Common myeloid progenitor, CD34-positive (primary cell): ENCODE measurements around the gene VPS9D1.
"Not testable (repeated sequence)": the region's sequence is repeated elsewhere in the genome, so short reads cannot be mapped to it uniquely, and the experiment has no call there.

Source experiments
- CTCF ChIA-PET: fragments of 350-600 bp; sonication (Branson Sonifier 250); formaldehyde crosslinking; loops from one replicate; lab custom pipeline; 2021; ENCODE audit warnings: antibody characterized with exemption; lab: Charles Lee
- POLR2A ChIA-PET: fragments of 350-600 bp; sonication (Branson Sonifier 250); formaldehyde crosslinking; loops from one replicate; lab custom pipeline; 2021; ENCODE audit warnings: antibody characterized with exemption; lab: Charles Lee
- DNase-seq, 3 donors: peaks; one replicate each; pipeline versions ENCODE4 v3.0.0 to v3.0.0-alpha.2; 2013
- H3K27ac ChIP-seq, 2 experiments: 1 replicate in 1 of 2; 2 replicates in 1 of 2; pipeline ENCODE4 v1.7.0; 2013; ENCODE audit warnings: inconsistent platforms in 2 of 2, low read length in 2 of 2, mild to moderate bottlenecking in 2 of 2, low read depth in 1 of 2, moderate library complexity in 1 of 2; ENCODE audit not compliant: severe bottlenecking in 2 of 2, insufficient read depth in 1 of 2, poor library complexity in 1 of 2
- H3K27me3 ChIP-seq, 5 experiments: replicated peaks in 2 of 5; 1 replicate in 3 of 5; 2 replicates in 2 of 5; pipeline versions ENCODE4 v1.6.1 to v1.7.0; 2013; ENCODE audit warnings: low read length in 4 of 5, mild to moderate bottlenecking in 2 of 5, moderate library complexity in 2 of 5, inconsistent platforms in 1 of 5; ENCODE audit not compliant: insufficient read depth in 5 of 5, control insufficient read depth in 4 of 5
- H3K36me3 ChIP-seq, 4 experiments: 1 replicate in 2 of 4; 2 replicates in 2 of 4; pipeline versions ENCODE4 v1.6.1 to v1.7.0; 2013; ENCODE audit warnings: low read length in 3 of 4, control low read depth in 1 of 4, mild to moderate bottlenecking in 1 of 4; ENCODE audit not compliant: control insufficient read depth in 4 of 4, insufficient read depth in 4 of 4
- H3K4me1 ChIP-seq, 4 experiments: 1 replicate in 3 of 4; 2 replicates in 1 of 4; pipeline versions ENCODE4 v1.6.1 to v1.7.1; 2013; ENCODE audit warnings: low read length in 3 of 4, mild to moderate bottlenecking in 3 of 4, control low read depth in 1 of 4, inconsistent platforms in 1 of 4, moderate library complexity in 1 of 4; ENCODE audit not compliant: control insufficient read depth in 4 of 4, insufficient read depth in 4 of 4; ENCODE audit errors: control extremely low read depth in 1 of 4
- H3K4me3 ChIP-seq, 7 experiments: 1 replicate in 4 of 7; 2 replicates in 3 of 7; pipeline versions ENCODE4 v1.5.1 to v1.7.0; 2013; ENCODE audit warnings: mild to moderate bottlenecking in 7 of 7, low read length in 6 of 7, moderate library complexity in 6 of 7, inconsistent platforms in 2 of 7, low read depth in 2 of 7, control low read depth in 1 of 7; ENCODE audit not compliant: insufficient read depth in 4 of 7, control insufficient read depth in 1 of 7; ENCODE audit errors: extremely low read depth in 1 of 7
- H3K9me3 ChIP-seq, 5 experiments: 1 replicate in 4 of 5; 2 replicates in 1 of 5; pipeline versions ENCODE4 v1.6.1 to v1.7.1; 2013; ENCODE audit warnings: low read length in 4 of 5, mild to moderate bottlenecking in 2 of 5, inconsistent platforms in 1 of 5, low read depth in 1 of 5, moderate library complexity in 1 of 5; ENCODE audit not compliant: control insufficient read depth in 4 of 5, insufficient read depth in 2 of 5; ENCODE audit errors: control extremely low read depth in 1 of 5
- WGBS: methylation state at CpG from one replicate; pipeline ENCODE4 v1.1.5; 2013; ENCODE audit not compliant: insufficient coverage; 5-methylcytosine and 5-hydroxymethylcytosine counted together

Gene VPS9D1

DNA sequence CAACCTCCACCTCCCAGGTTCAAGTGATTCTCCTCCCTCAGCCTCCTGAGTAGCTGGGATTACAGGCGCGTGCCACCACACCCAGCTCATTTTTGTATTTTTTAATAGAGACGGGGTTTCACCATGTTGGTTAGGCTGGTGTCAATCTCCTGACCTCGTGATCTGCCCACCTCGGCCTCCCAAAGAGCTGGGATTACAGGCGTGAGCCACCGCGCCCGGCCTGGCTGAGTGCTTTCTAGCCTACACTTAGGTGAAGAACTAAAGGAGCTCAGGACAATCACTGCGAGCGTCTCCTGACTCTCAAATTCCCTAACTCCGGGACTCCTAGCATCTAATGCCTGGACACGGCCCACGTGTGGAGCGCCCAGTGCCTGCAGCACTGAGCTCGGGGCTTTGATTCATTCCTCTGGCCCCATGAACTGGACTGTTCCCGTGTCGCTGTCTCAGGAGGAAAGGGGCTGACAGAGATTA, 21.0 kb downstream of the VPS9D1 start:
- CTCF ChIA-PET = interaction anchor here (0.6 to 16.5 kb wide), 28 partner anchors 9 to 164 kb away, joined by 3 to 195 read pairs (median 4); partner anchors contain the start of gene CDK10
- not testable (repeated sequence) for H3K27ac ChIP-seq, H3K27me3 ChIP-seq, H3K9me3 ChIP-seq, DNase-seq
- H3K4me1 ChIP-seq = peaks cover 2 to 34% (median 33%) of the 10 kb centered on the region in 4 experiments
- POLR2A ChIA-PET = interaction anchor here (0.6 to 1.2 kb wide), 3 partner anchors 15 to 42 kb away, joined by 3 to 4 read pairs (median 3); partner anchors contain the start of genes CHMP1A and SPATA33
- WGBS = 79% methylated on average over 18 of the region's 18 CpGs
- peaks cover 2 to 22% (median 14%) of the 10 kb centered on the region in 4 experiments for H3K36me3 ChIP-seq
- H3K4me3 ChIP-seq = peak overlapping the region in 3 of 7 experiments; percentile 21 to 84 (median 72)

DNA sequence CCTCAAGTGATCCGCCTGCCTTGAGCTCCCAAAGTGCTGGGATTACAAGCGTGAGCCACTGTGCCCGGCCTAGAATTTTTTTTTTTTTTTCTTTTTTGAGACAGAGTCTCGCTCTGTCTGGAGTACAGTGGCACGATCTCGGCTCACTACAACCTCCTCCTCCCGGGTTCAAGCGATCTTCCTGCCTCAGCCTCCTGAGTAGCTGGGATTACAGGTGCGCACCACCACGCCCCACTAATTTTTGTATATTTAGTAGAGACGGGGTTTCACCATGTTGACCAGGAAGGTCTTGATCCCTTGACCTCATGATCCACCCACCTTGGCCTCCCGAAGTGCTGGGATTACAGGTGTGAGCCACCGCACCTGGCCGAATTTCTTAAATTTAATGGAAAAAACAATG, 22.0 kb downstream of the VPS9D1 start:
- DNase-seq, H3K4me3 ChIP-seq, H3K27ac ChIP-seq, H3K9me3 ChIP-seq, H3K27me3 ChIP-seq: not testable (repeated sequence)
- POLR2A ChIA-PET = interaction anchor here (1.1 kb wide), 1 partner anchor 24 kb away, joined by 3 read pairs; no protein-coding TSS in a partner anchor
- 98% methylated on average over 14 of the region's 14 CpGs for WGBS
- CTCF ChIA-PET = interaction anchor here (0.6 to 16.5 kb wide), 15 partner anchors 9 to 284 kb away, joined by 3 to 195 read pairs (median 6); no protein-coding TSS in a partner anchor
- Histone ChIP-seq H3K4me1 (peaks cover 2 to 34% (median 33%) of the 10 kb centered on the region in 4 experiments), H3K36me3 (peaks cover 3 to 30% (median 19%) of the 10 kb centered on the region in 4 experiments)

DNA sequence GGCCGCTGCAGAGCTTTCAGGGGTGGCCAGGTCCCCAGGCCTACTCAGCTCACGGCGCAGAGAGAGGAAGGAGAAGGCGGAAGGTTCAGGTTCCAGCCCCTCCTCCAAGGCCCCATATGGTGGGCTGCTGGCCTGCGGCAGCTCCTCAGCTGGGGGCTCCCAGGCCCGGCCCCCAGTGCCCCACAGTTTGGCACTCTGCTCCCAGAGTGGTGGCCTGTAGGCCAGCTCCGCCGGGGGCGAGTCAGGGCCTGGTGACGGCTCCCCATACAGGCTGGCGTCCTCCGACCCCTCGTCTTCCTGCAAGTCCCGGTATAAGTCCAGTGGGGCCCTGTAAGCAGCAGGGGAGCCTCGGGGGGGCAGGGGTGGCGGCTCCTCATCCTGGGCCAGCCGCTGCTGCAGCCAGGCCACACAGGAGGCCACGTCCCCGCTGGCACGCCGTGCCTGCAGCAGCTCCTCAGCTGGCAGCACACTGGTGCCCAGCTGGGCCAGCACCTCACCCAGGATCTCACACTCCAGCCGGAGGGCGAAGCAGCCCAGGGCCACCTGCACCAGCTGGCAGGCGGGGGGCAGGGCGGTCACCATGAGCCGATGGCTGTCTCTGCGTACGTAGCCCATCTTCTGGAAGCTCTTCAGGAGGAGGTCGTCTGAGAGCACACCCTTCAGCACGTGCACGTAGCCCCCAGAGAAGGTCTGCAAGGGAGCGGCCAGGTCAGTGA, 22.9 kb downstream of the VPS9D1 start:
- H3K9me3 ChIP-seq = no peaks in the 10 kb centered on the region
- 96% methylated on average over 32 of the region's 32 CpGs for WGBS
- peaks cover 2 to 34% (median 33%) of the 10 kb centered on the region in 4 experiments for H3K4me1 ChIP-seq
- CTCF ChIA-PET = interaction anchor here (0.6 to 4.4 kb wide), 7 partner anchors 12 to 283 kb away, joined by 3 to 31 read pairs (median 4); partner anchors contain the start of gene CPNE7
- no peak for DNase-seq
- POLR2A ChIA-PET = no interaction called here
- H3K36me3 ChIP-seq = peaks cover 5 to 39% (median 23%) of the 10 kb centered on the region in 4 experiments
- H3K27ac ChIP-seq = no peak overlapping the region
- H3K27me3 ChIP-seq = no peaks in the 10 kb centered on the region
- H3K4me3 ChIP-seq = no peak overlapping the region

DNA sequence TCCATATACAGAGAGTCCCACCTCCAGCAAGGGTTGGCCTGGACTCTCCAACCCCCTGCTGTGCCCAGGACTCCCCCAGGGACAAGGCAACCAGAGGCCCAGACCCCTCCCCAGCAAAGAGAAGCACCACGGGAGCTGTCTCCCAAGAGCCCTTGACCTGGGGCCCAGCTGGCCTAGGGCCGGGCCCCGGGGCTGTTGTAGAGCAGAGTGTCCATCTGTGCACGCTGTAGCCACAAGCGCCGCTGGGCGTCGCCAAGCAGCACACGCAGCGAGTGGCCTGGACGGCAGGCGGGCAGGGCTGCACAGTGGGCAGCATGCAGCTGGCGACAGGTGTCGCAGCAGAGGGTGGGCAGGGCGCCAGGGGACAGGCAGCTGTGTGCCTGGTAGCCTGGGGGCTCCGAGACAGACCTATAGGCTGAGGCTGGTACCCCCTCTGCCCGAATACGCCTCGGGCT, 23.5 kb downstream of the VPS9D1 start:
- Histone ChIP-seq H3K36me3 (peaks cover 5 to 43% (median 27%) of the 10 kb centered on the region in 4 experiments), H3K27ac (no peak overlapping the region), H3K4me1 (peaks cover 2 to 33% (median 31%) of the 10 kb centered on the region in 4 experiments), H3K27me3 (no peaks in the 10 kb centered on the region), H3K9me3 (no peaks in the 10 kb centered on the region), H3K4me3 (no peak overlapping the region)
- CTCF ChIA-PET = interaction anchor here (0.9 to 3.3 kb wide), 4 partner anchors 8 to 166 kb away, joined by 3 to 14 read pairs (median 3); partner anchors contain the start of gene CPNE7
- no peak for DNase-seq
- POLR2A ChIA-PET = no interaction called here
- 97% methylated on average over 18 of the region's 19 CpGs for WGBS

DNA sequence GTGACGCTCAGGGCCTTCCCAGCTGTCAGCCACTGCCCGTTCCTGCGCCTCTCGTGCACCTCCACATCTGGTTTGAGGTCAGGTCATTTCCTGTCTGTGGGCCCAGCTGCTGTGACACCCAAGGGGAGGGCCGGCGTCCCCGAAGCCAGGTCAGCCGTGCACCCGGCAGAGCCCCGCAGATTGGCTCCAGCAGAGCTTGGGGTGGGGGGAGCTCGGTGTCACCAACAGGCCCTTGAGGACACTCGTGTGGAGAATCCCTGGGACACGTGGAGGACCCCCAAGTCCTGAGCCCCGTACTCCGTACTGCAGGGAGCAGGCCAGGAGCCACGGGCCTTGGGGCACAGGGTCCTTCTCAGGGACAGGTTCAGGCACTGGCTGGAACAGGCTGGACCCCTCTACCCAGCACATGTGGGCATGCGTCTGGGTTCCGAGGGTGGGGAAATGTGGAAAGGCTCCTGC, 24.0 kb downstream of the VPS9D1 start:
- H3K9me3 ChIP-seq = no peaks in the 10 kb centered on the region
- H3K36me3 ChIP-seq = peaks cover 5 to 48% (median 30%) of the 10 kb centered on the region in 4 experiments
- CTCF ChIA-PET = interaction anchor here (0.9 to 1.2 kb wide), 4 partner anchors 9 to 53 kb away, joined by 3 to 4 read pairs (median 3); no protein-coding TSS in a partner anchor
- H3K27me3 ChIP-seq = no peaks in the 10 kb centered on the region
- H3K27ac ChIP-seq = no peak overlapping the region
- H3K4me3 ChIP-seq = no peak overlapping the region
- DNase-seq = peak in 2 of 3 donors; percentile 70 to 80
- POLR2A ChIA-PET = no interaction called here
- peaks cover 2 to 30% (median 29%) of the 10 kb centered on the region in 4 experiments for H3K4me1 ChIP-seq
- 41% methylated on average over 18 of the region's 18 CpGs for WGBS

DNA sequence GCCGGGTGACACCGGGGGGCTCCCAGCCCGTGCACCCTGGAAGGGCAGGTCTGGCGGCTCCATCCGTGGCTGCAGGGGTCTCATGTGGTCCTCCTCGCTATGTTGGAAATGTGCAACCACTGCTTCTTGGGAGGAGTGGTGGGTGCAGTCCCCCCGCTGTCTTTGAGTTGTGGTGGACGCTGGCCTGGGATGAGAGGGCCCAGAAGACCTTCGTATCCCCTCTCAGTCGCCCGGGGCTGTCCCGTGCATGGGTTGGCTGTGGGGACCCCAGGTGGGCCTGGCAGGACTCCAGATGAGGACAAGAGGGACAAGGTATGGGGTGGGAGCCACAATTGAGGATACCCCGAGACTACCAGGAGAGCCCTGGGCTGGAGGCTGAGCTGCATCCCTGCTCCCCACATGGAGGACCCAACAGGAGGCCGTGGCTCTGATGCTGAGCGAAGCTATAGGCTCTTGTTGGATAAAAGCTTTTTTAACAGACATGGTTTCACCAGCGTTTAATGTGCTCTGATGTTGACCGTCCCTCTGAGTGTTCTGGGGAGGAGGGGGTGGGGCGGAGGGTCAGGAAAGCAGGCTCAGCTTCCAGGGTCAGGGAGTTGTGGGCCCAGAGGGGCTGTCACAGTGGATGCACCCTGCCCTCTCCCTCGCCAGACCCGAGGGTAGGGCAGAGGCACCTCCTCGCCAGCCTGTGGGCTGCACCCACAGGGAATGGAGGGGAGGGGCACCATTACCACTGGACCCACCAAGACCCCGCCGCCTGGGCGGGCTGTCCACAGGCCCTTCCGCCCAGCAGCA, 24.6 kb downstream of the VPS9D1 start:
- no peaks in the 10 kb centered on the region for H3K27me3 ChIP-seq
- H3K36me3 ChIP-seq = peaks cover 5 to 54% (median 33%) of the 10 kb centered on the region in 4 experiments
- no peak overlapping the region for H3K4me3 ChIP-seq
- POLR2A ChIA-PET = interaction anchor here (2.0 kb wide), 1 partner anchor 10 kb away, joined by 4 read pairs; the partner anchor contains the start of gene CDK10
- DNase-seq = no peak
- H3K4me1 ChIP-seq = peaks cover 2 to 28% (median 26%) of the 10 kb centered on the region in 4 experiments
- no peak overlapping the region for H3K27ac ChIP-seq
- 84% methylated on average over 16 of the region's 25 CpGs for WGBS
- CTCF ChIA-PET = interaction anchor here (0.9 to 1.2 kb wide), 3 partner anchors 9 to 25 kb away, joined by 3 to 4 read pairs (median 3); no protein-coding TSS in a partner anchor
- no peaks in the 10 kb centered on the region for H3K9me3 ChIP-seq
